ENCODE results near the gene MED29.

MED29 gene

DNA sequence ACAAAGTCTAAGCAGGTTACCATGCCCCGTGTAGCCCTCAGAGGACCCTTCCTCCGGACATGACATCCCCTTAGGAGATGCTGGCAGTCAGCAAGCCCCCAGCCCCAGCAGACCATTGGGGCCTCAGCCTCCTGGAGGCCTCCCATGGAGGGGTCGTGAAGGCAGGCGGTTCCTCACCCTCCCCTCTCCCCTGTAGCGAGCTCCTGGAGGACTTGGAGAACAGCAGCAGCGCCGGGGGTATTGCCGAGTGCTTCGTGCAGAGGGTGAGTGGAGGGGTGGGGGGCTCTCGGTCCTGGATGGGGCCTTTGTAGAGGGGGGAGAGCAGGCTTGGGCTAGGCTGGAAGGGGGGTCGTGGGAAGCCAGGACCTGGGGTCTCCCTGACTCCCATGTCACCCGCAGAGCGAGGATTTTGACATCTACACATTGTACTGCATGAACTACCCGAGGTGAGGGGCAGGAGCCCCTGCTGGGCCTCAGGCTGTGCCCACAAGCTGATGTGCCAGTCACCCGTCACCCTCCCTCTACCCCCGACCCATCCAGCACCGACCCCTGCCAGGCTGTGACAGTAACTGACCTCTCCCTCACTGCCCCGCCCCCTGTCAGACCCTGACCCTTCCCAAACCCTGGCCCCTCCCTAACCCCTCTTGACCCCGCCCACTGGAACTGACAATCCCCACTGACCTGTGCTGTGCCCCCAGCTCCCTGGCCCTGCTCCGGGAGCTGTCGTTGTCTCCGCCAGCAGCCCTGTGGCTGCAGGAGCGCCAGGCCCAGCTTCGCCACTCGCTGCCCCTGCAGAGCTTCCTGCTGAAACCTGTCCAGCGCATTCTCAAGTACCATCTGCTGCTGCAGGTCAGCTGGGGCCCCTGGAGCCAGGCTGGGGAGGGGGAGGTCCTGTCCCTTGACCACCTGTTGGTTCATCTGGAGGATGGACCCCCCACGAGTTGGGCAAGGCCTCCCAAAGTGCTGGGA lies 25.3 kb downstream of the MED29 start:
- TF ChIP-seq ZNF274 (IDR thresholded peaks at IDR 0.05; ENCODE audit: low read depth, low read length): no peak
- H3K4me3 ChIP-seq (ENCODE audit: low read length): no peak overlapping the region

DNA sequence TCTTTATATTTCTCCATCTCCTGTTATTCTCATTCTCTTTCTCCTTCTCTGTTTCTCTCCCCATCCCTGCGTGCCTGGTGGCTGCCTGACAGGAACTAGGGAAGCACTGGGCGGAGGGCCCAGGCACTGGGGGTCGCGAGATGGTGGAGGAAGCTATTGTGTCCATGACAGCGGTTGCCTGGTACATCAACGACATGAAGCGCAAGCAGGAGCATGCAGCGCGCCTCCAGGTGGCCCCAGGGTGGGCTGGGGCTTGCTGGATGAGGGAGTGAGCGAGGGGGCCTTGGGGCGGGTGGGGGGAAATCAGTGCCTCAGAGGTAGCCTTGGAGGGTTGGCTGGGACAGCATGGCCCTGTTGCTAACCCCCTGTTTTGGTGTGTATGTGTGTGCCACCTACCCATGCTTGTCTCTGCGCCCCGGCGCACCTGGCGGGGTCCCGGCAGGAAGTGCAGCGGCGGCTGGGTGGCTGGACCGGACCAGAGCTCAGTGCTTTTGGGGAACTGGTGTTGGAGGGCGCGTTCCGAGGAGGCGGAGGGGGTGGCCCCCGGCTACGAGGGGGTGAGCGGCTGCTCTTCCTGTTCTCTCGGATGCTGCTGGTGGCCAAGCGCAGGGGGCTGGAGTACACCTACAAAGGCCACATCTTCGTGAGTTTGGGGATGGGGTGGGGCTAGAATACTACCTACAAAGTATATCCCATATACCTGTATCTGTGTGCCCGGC lies 26.4 kb downstream of the MED29 start:
- no peak overlapping the region for H3K4me3 ChIP-seq (ENCODE audit: low read length)
- TF ChIP-seq ZNF274 (IDR thresholded peaks at IDR 0.05; ENCODE audit: low read depth, low read length): no peak

DNA sequence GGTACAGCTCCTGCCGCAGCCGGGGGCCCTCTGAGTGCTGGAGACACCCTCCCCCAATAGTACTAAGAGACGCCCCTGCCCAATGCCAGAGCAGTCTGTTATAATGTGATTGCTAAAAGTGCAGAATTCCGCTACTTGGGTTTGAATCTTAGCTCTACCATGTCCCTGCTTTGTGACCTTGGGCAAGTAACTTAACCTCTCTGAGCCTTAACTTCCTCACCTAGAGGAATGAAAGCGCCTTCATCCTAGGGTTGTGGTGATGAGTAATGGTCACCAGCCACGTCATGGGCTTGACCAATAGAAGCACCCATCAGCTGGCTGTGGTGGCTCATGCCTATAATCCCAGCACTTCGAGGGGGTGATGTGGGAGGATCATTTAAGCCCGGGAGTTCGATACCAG lies 27.8 kb downstream of the MED29 start:
- TF ChIP-seq ZNF274 (IDR thresholded peaks at IDR 0.05; ENCODE audit: low read depth, low read length): no peak
- H3K4me3 ChIP-seq (ENCODE audit: low read length): no peak overlapping the region

DNA sequence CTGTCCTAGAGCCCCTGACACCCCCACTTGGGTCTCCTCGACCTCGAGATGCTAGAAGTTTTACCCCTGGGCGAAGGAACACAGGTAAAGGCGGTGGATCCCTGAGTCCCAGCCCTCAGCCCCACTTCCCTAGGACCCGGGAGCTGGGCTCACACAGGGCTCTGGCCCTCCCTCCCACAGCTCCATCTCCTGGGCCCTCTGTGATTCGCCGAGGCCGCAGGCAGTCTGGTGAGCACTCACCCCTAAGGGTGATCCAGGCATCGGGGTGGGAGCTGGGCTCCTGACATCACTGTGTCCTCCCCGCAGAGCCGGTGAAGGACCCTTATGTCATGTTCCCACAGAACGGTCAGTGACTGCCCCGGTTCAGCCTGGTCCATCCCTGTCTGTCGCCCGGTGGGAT lies 29.6 kb downstream of the MED29 start:
- TF ChIP-seq ZNF274 (IDR thresholded peaks at IDR 0.05; ENCODE audit: low read depth, low read length): no peak
- no peak overlapping the region for H3K4me3 ChIP-seq (ENCODE audit: low read length)

DNA sequence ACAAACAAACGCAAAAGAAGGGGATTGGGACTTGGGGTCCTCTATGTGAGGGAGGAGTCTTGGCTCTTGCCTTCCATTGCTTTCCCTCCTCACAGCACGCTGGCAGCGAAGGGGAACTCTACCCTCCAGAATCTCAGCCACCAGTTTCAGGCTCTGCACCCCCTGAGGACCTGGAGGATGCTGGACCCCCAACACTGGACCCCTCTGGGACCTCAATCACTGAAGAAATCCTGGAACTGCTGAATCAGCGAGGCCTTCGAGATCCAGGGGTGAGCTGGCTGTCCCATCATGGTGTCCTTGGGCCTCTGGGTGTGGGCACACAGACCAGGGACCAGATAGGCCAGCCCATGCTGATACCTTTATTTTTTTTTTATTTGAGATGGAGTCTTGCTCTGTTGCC lies 30.8 kb downstream of the MED29 start:
- no peak for TF ChIP-seq ZNF274 (IDR thresholded peaks at IDR 0.05; ENCODE audit: low read depth, low read length)
- H3K4me3 ChIP-seq (ENCODE audit: low read length): no peak overlapping the region

DNA sequence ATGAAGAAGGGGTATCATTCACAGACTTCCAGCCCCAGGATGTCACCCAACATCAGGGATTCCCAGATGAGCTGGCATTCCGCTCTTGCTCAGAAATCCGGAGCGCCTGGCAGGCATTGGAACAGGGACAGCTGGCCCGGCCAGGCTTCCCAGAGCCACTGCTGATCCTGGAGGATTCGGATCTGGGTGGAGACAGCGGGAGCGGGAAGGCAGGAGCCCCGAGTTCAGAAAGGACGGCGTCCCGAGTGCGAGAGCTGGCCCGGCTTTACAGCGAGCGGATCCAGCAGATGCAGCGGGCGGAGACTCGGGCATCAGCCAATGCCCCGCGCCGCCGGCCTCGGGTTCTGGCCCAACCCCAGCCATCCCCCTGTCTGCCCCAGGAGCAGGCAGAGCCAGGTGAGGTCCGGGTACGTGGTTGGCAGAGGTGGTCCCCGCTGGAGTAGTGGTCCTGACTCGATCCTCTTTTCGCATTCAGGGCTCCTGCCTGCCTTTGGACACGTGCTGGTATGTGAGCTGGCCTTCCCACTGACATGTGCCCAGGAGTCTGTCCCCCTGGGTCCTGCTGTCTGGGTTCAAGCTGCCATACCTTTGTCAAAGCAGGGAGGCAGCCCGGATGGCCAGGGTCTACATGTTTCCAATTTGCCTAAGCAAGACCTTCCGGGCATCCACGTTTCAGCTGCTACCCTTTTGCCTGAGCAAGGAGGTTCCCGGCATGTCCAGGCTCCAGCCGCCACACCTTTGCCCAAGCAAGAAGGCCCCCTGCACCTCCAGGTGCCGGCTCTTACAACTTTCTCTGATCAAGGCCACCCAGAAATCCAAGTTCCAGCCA lies 32.3 kb downstream of the MED29 start:
- TF ChIP-seq ZNF274 (IDR thresholded peaks at IDR 0.05; ENCODE audit: low read depth, low read length): no peak
- no peak overlapping the region for H3K4me3 ChIP-seq (ENCODE audit: low read length)

DNA sequence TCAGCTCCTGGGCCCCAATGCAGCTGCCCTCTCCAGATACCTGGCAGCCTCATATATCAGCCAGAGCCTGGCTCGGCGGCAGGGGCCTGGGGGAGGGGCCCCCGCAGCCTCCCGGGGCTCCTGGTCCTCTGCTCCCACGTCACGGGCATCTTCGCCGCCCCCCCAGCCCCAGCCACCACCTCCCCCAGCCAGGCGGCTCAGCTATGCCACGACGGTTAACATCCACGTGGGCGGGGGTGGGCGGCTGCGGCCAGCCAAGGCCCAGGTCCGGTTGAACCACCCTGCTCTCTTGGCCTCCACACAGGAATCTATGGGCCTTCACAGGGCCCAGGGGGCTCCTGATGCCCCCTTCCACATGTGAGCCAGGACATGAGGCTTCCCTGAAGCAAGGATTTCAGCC lies 33.8 kb downstream of the MED29 start:
- TF ChIP-seq ZNF274 (IDR thresholded peaks at IDR 0.05; ENCODE audit: low read depth, low read length): no peak
- no peak overlapping the region for H3K4me3 ChIP-seq (ENCODE audit: low read length)

DNA sequence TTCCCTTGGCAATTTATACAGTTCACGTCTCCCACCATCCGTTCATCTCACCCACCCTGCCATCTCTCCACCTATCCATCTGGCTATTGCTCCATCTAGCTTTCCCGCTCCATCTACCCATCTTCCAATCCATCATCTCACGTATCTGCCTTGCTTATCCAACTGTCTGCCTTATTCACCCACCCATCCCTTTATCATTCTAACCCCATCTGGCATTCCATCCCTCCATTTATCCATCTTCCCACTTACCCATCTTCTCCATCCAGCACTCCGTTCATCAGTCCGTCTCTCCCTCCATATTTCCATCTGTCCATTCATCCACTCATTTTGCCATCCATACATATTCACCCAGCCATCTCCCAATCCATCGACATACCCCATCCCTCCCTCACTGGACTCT lies 34.6 kb downstream of the MED29 start:
- H3K4me3 ChIP-seq (ENCODE audit: low read length): no peak overlapping the region
- TF ChIP-seq ZNF274 (IDR thresholded peaks at IDR 0.05; ENCODE audit: low read depth, low read length): no peak

DNA sequence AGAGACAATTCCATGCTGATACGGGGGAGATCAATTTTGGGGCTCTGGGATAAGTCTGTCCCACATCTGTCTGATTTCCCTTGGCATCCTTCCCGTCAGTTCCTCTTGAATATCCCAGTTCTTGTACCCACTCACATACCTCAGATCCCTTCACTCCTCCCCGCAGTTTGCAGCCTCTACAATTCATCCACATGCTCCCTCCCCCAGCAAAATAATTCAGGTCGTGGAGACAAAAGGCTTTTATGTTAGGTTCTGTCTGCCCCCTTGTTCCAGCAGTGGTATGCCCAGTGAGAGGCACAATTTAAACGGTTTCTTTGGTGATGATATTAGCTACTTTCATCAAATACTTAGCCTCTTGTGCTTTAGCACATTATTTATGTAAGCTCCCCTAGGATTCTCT lies 35.0 kb downstream of the MED29 start:
- H3K4me3 ChIP-seq (ENCODE audit: low read length): no peak overlapping the region
- no peak for TF ChIP-seq ZNF274 (IDR thresholded peaks at IDR 0.05; ENCODE audit: low read depth, low read length)

DNA sequence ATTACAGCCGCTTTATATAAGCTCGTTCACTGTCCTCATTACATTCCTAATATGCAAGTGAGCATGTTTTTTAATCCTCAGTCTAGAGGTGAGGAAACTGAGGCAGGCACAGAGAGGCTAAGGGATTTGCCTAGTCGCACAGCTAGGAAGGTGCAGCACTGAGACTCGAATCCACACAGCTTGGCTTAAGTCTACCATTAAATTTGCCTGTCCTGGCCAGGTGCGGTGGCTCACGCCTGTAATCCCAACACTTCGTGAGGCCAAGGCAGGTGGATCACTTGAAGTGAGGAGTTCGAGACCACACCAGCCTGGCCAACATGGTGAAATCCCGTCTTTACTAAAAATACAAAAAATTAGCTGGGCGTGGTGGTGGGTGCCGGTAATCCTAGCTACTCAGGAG lies 36.5 kb downstream of the MED29 start:
- TF ChIP-seq ZNF274 (IDR thresholded peaks at IDR 0.05; ENCODE audit: low read depth, low read length): no peak
- H3K4me3 ChIP-seq (ENCODE audit: low read length): no peak overlapping the region

DNA sequence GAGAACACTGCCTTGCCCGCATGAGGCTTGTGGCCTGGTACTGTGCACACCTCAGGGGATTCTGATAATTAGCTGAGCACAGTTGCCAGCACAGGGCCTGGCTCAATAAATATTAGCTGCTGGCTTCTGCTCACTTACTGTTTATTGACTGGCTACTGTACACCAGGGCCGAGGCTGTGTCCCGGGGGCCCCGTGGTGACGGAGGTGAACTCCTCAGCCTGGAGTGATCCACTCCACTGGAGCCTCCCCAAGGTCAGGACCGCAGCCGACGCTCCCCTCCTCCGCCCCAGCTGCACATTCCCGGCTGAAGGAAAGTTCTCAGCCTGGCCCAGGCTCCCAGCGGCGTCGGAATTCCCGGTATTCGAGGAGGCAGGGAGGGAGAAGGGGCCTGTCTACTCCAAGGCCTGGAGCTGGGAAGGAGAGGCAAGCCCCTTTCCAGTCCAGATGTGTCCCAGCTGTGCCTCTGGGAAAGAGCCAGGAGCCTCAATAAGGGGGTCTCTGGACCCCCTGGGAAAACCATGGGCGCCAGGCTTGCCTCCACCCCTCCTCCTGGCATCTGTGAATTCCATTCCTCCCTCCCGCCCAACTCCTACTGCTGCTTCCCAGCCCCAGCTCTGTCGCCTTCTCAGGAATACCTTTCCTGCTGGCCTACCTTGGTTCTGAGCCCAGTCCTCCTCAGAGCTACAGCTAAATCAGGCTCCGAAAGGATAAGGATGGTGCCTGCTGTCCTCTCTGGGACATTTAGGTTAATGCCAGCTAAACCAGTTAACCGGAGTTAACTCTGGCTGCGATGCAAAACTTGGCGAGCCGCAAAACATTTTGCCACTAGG lies 37.3 kb downstream of the MED29 start:
- no peak for TF ChIP-seq ZNF274 (IDR thresholded peaks at IDR 0.05; ENCODE audit: low read depth, low read length)
- no peak overlapping the region for H3K4me3 ChIP-seq (ENCODE audit: low read length)

DNA sequence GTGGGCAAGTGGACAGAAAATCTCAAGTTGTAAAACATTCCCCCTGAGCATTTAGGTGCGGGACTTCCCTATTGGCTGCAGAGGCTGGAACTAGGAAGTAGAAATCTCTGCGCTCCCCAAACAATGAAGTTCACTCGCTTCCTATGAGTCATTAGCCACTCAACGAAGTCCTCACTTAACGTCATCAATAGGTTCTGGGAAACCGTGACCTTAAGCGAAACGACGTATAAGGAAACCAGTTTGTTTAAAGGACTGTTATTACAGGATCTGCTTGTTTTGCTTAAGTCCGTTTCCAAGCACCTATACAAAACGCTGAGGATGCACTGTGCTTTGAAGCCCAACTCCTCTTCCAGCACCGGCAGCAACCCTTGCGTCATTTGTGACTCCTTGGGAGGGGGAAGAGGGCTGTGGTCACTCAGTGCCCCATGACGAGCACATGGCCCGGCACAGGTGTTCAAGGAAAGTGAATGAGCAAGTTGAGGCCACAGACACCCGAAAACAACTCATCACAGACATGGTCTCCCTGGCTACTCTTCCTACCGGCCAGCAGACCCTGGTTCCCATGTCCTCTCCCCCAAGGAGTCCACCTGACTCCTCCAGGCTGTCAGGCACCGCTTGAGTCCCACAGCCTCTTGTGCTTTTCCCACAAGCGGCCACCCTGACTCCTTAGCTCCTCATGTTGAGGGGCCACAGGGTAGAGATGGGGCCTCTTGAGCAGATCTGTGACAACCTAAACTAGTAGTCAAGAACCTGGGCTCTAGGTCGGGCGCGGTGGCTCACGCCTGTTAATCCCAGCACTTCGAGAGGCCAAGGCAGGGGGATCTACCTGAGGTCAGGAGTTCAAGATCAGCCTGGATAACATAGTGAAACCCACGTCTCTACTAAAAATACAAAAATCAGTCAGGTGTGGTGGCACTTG lies 39.8 kb downstream of the MED29 start:
- TF ChIP-seq ZNF274 (IDR thresholded peaks at IDR 0.05; ENCODE audit: low read depth, low read length): no peak
- no peak overlapping the region for H3K4me3 ChIP-seq (ENCODE audit: low read length)

DNA sequence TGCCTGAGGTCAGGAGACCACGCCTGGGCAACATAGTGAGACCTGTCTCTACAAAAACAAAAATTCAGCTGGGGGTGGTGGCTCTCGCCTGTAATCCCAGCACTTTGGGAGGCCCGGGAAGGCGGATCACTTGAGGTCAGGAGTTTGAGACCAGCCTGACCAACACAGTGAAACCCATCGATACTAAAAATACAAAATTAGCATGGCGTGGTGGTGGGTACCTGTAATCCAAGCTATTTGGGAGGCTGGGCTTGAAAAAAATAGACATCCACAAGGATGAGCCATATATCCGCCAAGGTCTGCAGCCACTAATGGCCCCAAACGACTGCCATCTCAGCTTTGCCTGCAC lies 41.5 kb downstream of the MED29 start:
- no peak for TF ChIP-seq ZNF274 (IDR thresholded peaks at IDR 0.05; ENCODE audit: low read depth, low read length)
- H3K4me3 ChIP-seq (ENCODE audit: low read length): no peak overlapping the region

All from GM08714 (cell line).